MM.1S (cell line): ENCODE data around the gene CLTCL1.

Experiments
- CTCF ChIP-seq: fragments of 300-600 bp; sonication (generic); IDR thresholded peaks from 2 replicates; pipeline ENCODE4 v1.5.1; 2016; ENCODE audit warnings: antibody characterized with exemption, low read length, mixed read lengths
- EZH2 ChIP-seq: fragments of 300-600 bp; sonication (generic); optimal IDR thresholded peaks from 2 replicates; pipeline ENCODE3; 2017; ENCODE audit warnings: low read depth, mild to moderate bottlenecking, antibody characterized with exemption, low read length, mixed read lengths

DNA sequence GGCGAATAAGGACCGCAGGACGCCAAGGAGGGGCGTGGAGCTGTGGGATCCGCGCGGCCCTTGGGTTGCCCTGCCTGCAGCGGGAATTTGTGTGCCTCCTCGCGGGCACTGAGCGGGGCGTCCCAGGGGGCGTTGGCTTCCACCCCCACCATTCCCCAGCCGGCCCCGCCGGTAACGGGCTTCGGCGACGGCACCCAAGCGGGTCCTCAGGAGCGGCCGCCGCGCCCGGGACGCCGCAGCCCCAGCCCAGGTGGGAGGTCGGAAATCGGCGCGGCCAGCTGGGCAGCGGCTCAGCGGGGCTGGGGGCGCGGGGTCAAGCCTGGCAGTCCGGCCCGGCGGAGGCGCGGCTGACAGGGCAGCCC lies 320 bp downstream of the CLTCL1 start:
- TF ChIP-seq CTCF = no peak
- no peak for TF ChIP-seq EZH2
